Measurements from ENCODE around the gene DSCAM. TPM values are rescaled to one million over a fixed set of nuclear protein-coding genes. Genes with fewer than 3 reads are reported as not detected.

DSCAM gene
- total RNA-seq, 4 donors from 2014 or later = not detected

DNA sequence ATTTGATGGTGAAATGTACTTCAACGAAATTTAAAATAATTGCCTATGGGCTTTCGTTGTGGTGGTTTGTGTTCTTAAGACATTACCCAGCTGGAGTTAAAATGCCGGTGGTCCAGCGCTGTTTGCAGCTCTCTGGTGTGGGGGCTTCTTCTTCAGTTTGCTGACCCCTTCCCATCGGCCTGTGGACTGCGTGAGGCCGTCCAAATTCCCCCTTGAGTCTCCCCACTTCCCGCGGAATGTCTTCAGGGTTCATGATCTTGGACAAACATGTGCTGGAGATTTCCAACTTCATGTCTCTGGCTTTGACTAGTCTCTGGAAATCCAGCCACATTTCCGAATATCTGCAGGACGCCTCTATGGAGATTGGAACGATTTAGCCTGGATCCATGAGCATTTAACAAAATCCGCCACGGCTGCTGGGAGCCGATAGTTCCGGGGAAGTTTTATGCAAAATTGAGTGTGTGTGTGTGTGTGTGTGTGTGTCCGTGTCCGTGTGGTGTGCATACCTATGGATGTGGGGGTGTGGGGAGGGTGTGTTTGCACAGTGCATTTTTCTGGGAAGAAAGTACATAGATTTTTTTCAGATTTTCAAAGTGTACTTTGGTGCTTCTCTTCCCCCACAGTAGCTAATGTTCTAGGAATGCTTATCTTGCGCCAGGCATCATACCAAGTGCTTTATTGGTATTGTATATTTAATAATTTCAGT is 862.5 kb downstream of the DSCAM start:
- 85 to 88% methylated on average over 19 of the region's 19 CpGs for WGBS, 2 donors
- intact Hi-C loops (cut with DNase I; ENCODE audit: low total_unique reads) = no loop called here
- no peak for TF ChIP-seq POLR2A (IDR thresholded peaks at IDR 0.05)
- TF ChIP-seq, protein P1, sequence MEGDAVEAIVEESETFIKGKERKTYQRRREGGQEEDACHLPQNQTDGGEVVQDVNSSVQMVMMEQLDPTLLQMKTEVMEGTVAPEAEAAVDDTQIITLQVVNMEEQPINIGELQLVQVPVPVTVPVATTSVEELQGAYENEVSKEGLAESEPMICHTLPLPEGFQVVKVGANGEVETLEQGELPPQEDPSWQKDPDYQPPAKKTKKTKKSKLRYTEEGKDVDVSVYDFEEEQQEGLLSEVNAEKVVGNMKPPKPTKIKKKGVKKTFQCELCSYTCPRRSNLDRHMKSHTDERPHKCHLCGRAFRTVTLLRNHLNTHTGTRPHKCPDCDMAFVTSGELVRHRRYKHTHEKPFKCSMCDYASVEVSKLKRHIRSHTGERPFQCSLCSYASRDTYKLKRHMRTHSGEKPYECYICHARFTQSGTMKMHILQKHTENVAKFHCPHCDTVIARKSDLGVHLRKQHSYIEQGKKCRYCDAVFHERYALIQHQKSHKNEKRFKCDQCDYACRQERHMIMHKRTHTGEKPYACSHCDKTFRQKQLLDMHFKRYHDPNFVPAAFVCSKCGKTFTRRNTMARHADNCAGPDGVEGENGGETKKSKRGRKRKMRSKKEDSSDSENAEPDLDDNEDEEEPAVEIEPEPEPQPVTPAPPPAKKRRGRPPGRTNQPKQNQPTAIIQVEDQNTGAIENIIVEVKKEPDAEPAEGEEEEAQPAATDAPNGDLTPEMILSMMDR (IDR thresholded peaks at IDR 0.05) = no peak
- no peak overlapping the region for H3K4me3 ChIP-seq (ENCODE audit: low read depth, poor library complexity, severe bottlenecking)
- no peak for DNase-seq (ENCODE audit: low spot score in 2 of 2)

DNA sequence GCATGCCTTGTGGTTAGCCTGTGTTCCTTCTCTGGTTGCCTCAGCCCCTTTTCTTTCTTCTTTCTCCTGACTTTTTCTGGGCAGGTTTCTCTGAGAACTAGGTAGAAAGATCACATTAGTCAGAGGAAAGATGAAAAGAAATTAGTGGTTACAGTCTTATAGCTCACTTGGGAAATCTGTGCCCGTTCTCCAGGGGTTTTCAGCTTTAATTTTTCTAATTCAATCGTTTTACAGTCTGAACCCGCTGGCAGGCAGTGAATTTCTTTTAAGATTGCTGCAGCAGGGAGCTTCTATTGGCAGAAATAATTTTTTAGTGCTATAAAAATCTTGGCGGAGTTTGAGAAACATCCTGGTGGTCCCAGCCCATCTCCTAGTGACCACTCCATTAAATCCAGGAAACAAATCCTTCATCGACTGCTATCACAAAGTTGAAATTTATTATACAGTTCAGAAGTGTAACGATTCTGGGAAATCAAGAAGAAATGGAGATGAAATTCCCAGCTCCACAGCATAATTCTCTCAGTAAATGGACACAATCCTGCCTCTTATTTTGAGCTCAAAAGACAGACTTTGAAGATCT is 866.6 kb downstream of the DSCAM start:
- DNase-seq (ENCODE audit: low spot score in 2 of 2) = no peak
- no peak for TF ChIP-seq POLR2A (IDR thresholded peaks at IDR 0.05)
- TF ChIP-seq, protein P1 (IDR thresholded peaks at IDR 0.05) = no peak
- intact Hi-C loops (cut with DNase I; ENCODE audit: low total_unique reads) = no loop called here

DNA sequence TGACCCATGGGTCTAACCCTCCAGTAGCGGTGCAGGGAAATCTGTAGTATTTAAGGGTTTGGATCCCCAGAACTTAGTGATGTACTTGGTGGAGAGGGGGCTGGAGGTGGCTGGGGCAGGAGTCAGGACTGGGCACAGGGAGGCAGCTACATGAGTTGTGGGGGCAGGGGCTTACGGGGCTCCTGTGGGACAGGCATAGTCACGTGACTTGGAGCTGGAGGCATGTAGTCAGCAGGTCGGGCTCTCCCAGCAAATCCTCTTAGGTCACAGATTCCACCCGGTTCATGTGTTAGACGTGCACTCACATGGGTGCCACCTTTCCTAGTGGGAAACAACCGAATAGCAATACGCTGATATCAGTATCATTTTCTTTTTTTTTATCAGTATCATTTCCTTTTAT is 867.6 kb downstream of the DSCAM start:
- H3K4me3 ChIP-seq (ENCODE audit: low read depth, poor library complexity, severe bottlenecking) = no peak overlapping the region
- 87 to 88% methylated on average over 8 of the region's 8 CpGs for WGBS, 2 donors
- TF ChIP-seq POLR2A (IDR thresholded peaks at IDR 0.05) = no peak
- TF ChIP-seq, protein P1 (IDR thresholded peaks at IDR 0.05) = no peak
- intact Hi-C loops (cut with DNase I; ENCODE audit: low total_unique reads) = no loop called here
- DNase-seq (ENCODE audit: low spot score in 2 of 2) = no peak

More for the DNA sequence above, 866.6 kb downstream of the DSCAM start:
- WGBS, 2 donors = 64 to 78% methylated on average over 6 of the region's 6 CpGs
- no peak overlapping the region for H3K4me3 ChIP-seq (ENCODE audit: low read depth, poor library complexity, severe bottlenecking)

DNA sequence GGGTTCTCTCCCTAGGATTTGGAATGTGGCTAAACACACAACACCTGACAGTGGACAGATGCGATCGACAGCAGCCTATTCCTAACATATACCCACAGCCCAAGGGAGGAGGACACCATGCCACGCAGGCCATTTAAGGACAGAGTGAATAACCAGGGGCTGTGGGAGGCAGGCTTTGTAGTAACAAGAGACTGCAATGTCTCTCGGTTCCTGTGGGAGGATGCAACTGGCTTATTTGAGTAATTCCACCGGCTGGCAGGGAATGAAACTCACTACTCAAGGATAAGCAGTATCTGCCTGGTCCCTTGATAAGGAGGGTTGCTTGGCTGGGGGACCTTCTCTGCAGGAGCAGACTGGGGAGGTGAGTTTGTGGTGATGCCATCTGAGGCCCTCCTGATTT is 870.2 kb downstream of the DSCAM start:
- no peak overlapping the region for H3K4me3 ChIP-seq (ENCODE audit: low read depth, poor library complexity, severe bottlenecking)
- intact Hi-C loops (cut with DNase I; ENCODE audit: low total_unique reads) = no loop called here
- WGBS, 2 donors = 82 to 88% methylated on average over 5 of the region's 5 CpGs
- DNase-seq (ENCODE audit: low spot score in 2 of 2) = peak in 1 of 2 donors; percentile 20
- TF ChIP-seq POLR2A (IDR thresholded peaks at IDR 0.05) = no peak
- TF ChIP-seq, protein P1 (IDR thresholded peaks at IDR 0.05) = no peak

DNA sequence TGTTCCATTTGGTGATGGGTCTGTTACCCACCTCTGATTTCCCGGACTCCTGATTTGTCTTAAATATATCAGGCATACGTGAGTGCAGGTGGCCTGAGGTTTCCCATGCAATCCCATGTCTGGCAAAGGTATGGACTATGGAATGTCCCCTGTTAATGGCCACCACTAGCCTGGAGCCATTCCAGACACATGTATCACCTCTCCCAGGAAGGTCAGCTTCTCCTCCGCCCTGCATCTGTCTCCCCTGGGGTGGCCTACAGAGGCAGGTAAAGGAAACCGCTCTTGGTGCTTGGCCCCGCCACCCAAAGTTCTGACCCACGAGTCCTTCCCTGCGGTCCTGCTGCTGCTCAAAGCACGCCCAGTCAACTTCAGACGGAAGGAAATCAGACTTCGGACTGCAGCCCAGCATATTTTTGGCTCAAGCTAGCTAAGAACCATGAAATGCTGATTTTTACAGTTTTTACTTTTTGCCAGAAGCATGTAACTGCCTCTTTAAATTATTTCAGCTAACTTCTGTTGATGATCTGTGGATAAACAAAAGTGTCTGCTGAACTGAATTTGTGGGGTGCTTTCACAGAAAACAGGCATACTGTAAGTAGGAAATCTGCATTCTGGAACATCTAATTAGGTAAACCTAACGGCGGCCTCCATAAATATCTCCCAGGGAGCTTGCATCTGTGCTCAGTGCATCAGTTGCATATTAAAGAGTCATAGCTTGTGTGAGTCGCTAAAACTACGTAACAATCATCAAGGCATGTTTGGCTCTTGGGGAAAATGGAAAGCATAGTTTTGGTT is 873.8 kb downstream of the DSCAM start:
- TF ChIP-seq, protein P1 (IDR thresholded peaks at IDR 0.05) = no peak
- TF ChIP-seq POLR2A (IDR thresholded peaks at IDR 0.05) = no peak
- DNase-seq (ENCODE audit: low spot score in 2 of 2) = peak in 1 of 2 donors; percentile 70
- no peak overlapping the region for H3K4me3 ChIP-seq (ENCODE audit: low read depth, poor library complexity, severe bottlenecking)
- intact Hi-C loops (cut with DNase I; ENCODE audit: low total_unique reads) = no loop called here
- WGBS, 2 donors = 79 to 87% methylated on average over 14 of the region's 14 CpGs
